Stimulated activated CD8-positive, alpha-beta memory T cell treated with anti-CD3 and anti-CD28 coated beads, Interleukin-7, amount 100 ng/mL, for 4 hours (primary cell): ENCODE results near the gene COL13A1.

Experiments
- DNase-seq, 2 donors: peaks; one replicate each; pipeline ENCODE4 v3.0.0-alpha.2; 2020; ENCODE audit warnings: low read depth in 2 of 2

COL13A1 gene

DNA sequence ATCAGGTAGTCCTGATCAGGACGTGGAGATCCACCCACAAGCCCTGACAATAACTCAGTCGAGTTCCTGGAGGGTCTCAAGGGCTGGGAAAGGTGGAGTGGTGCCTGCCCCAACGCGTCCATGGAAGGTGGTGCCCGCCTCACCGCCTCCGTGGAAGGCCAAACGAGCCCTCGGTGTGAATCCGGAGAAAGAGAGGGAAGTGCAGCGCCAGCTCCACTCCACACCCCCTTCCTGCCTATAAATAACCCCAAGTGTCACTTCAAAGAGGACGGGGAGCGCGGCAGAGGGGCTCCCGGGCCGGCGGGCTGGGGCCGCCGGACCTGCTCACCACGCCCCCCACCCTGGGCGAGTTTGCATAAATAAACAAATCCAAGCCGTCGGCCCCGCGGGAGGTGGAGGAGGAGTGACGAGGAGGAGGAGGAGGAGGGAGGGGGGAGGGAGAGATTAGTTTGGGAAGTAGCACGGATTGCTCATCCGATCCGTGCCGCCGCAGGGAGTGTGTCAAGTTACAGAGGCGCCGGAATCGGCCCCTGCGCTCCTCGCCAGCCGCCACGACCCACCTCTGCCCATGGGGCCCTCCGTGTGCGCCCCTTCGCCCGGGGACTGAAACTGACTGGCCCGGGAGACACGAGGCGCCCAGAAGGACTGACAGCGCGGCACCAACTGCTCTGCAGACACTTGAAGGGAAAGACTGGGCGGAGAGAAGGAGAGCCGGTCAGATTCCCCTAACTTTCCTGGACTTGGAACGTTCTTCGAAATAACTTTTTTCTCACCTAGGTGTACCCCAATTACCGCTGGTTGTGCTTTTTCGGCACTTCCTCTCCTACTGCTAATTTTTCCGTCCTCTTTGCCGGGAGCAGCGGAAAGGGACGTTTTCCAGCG is at the start of gene COL13A1:
TSS of gene COL13A1 (plus strand) at position 473 of the 882 bp plus-strand sequence. CDS start 518 bp downstream, outside the sequence.
- DNase-seq: no peak

GRCh38 chr10:69752479-69752878 is 49.2 kb upstream of the COL13A1 start:
- DNase-seq: no peak

- DNase-seq: no peak
These were observed 45.4 kb upstream of the COL13A1 start for GRCh38 chr10:69756279-69756678.

GRCh38 chr10:69757206-69757552 is 44.5 kb upstream of the COL13A1 start:
- DNase-seq: no peak

DNA sequence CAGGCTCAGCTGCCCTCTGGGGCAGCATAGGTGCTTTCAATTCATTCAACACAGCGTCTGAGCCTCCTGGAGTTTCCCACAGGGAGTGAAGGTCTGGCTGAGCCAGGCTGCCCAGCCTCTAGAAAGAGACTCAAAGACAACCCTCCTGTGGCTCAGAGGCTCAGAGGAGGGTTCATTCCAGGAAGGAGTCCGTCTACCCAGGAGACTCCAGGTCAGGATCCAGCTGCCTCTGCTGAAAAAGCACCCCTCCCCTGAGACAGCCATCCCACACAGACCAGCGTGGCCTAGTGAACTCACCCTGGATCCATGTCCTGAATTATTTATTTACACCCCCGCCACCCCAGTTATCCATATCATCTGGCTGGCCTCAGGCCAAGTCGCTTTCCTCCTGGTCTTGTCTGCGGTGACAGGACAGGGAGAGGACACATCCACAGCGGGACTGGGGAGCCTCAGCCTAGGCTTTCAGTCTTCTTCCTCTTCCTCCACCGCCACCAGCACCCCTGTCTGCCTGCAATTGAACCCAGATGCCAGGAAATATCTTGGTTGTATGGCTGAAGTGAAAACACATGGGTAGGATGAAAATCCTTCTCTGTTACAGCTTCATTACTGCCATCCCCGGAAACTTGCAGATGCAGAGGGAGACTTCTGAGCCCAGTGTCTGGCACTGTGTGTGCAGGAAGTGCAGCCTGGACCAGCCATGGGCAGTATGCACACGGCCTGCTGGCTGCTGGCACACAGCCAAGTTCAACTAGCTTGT is 44.0 kb upstream of the COL13A1 start:
- DNase-seq: no peak

GRCh38 chr10:69758310-69758728 is 43.4 kb upstream of the COL13A1 start:
- no peak for DNase-seq

DNA sequence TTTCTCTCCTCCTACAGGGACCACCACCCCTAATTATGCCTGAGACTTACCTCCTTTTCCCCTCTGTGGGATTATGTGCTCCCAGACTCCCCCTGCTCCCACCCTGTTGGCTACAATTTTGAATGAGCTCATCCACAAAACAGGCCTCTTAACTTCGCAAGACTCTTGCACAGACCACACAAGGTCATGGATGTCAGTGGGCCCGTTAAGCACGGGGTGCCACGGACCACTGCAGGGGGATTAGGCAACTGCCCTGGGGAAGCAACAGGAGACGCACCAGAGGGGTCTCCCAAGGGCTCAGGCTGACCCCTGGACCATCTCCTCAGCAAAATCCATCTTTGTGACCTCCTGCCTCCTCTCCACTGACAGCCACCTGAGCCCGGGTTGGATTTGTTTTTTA is 42.1 kb upstream of the COL13A1 start:
- DNase-seq: no peak

GRCh38 chr10:69760072-69760471 is 41.6 kb upstream of the COL13A1 start:
- DNase-seq: no peak

DNA sequence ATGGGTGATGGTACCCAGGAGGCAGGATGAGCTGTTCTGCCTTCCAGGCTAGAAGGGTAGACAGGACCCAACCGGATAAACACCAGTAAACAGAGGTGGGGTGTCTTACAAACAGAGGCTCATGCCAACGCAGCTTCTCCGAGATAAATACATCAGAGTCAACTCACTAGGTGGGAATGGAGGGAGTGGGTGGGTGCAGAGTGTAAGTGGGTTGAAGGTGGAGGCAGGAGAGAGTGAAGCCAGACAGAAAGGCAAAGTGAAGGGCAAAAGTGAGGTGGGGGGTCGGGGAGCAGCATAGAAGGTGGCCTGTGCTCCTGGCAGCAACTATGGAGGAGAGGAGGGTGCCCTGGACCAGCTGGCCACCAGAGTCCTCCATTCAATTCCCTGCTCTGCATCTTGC is 40.4 kb upstream of the COL13A1 start:
- no peak for DNase-seq

GRCh38 chr10:69766161-69766910 is 35.4 kb upstream of the COL13A1 start:
- no peak for DNase-seq

DNA sequence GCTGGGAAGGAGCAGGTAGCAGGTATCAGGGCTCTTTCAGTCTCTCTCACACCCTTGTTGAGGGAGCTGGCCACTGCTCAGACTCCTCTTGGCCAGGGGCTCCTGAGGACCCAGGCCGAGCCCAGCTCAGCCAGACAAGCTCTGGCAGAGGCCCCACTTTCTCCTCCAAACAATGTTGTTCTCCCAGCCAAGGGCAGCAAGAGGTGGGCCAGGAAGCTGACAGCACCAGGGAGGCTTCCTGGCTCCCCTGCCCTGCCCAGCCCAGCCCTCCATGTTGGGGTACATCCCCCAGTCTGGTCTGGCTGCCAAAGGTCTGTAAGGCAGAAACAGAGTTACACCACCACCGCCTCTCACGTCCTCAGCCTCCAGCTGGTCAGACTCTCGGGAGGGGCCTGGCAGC is 33.9 kb upstream of the COL13A1 start:
- DNase-seq: no peak

DNA sequence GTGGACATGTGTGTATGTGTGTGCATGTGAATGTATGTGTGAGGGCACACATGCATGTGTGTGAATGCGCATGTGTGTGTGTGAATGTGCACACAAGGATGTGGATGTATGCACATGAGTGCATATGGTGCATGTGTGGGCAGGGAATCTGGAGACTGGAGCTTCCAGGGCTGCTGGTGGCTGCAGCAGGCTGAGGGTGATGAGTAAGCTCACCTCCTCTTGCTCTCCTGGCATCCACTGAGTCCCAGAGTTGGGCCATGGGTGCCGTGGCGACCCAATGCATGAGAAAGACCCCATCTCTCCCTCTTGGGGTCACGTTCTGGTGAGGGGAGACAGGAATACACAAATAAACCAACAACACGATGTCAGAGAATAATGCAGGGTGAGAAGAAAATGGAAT is 33.3 kb upstream of the COL13A1 start:
- no peak for DNase-seq

- DNase-seq: no peak
These were observed 32.2 kb upstream of the COL13A1 start for GRCh38 chr10:69769395-69769992.

DNA sequence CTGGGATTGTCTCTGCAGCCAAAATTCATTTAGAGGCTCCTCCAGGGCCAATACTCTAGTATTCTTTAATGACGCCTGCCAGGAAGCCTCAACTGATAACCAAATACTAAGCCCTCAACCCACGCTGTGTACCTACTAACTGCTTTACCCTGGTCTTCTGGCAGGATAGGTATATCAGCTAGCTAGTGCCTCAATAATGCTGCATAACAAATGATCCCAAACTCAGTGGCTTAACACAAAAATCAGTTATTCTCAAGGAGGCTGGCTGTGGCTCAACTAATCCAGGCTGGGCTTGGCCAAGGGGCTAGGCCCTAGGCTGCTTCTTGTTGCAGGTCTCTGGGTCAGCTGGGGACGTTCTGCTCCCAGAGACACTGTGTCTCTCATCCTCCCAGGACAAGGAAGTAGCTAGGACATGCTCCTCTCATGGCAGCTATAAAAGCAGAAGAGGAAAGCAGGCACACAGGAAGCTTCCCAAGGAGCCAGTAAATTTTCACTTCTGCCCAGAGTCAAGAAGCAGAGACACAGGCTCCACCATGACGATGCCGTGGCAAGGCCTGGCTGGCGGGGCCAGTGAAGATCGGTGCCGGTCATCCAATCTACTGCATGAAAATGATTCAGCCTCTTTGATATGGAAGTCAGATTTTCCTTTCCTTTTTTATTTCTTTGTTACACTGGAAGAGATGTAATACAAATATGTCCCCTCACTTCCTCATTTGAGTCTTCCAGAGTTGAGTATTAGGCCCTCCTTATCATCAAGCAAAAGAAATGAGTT is 28.6 kb upstream of the COL13A1 start:
- DNase-seq: no peak

GRCh38 chr10:69774596-69774995 is 27.1 kb upstream of the COL13A1 start:
- DNase-seq: no peak

- DNase-seq: no peak
These were observed 21.6 kb upstream of the COL13A1 start for GRCh38 chr10:69780077-69780476.

DNA sequence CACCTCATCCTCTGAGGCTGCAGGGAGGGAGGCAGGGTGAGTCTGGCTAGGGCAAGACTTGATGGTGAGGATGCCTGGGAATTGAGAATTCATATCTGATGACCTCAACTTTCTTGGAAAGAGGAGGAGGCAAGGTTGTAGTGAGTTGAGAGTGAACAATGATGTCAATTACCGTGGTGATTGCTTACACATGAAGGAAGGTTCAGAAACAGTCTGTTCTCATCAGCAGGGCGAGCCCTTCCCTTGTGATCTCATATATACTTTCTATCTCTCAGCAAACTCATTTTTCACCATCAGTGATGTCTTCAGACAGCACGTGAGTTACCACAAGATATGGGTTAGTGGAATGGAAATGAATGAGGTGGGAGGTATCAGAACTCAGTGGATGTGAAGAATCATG is 20.1 kb upstream of the COL13A1 start:
- DNase-seq: no peak

- no peak for DNase-seq
These were observed 18.2 kb upstream of the COL13A1 start for GRCh38 chr10:69783515-69783914.

DNA sequence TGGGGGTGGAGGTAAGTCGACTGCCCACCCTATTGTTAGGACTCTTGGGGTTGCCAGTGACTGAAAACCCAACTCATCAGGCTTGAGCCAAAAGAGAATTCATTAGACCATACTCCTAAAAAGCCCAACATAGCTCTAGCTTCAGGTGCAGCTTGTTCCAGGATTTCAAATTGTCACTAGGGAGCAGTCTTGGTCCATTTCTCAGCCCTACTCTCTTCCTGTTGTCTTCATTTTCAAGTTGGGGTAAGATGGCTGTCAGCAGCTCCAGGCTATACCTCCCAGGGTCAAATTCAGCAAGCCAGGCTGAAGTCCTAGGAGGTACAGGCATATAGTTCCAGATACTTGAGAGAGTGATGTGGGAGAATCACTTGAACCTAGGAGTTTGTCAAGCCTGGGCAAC is 14.9 kb upstream of the COL13A1 start:
- no peak for DNase-seq

DNA sequence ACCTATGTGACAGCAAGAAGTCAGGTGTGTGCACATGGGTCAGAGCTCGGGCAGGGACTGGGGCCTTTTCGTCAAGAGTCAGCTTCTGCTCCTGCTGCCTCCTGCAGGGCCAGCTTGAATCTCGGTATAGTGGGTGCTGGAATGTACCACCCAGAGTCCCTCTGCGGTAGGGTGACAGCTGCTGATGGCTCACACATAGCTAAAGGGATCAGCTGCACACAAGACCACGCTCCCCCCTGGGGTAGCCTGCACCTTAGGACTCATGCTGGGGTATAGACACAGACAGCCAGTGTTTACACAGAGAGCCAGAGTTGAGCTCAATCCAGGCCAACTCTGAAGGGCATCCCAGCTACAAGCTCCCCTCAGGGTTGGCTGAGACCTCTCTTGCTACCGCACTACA is 14.0 kb upstream of the COL13A1 start:
- no peak for DNase-seq

DNA sequence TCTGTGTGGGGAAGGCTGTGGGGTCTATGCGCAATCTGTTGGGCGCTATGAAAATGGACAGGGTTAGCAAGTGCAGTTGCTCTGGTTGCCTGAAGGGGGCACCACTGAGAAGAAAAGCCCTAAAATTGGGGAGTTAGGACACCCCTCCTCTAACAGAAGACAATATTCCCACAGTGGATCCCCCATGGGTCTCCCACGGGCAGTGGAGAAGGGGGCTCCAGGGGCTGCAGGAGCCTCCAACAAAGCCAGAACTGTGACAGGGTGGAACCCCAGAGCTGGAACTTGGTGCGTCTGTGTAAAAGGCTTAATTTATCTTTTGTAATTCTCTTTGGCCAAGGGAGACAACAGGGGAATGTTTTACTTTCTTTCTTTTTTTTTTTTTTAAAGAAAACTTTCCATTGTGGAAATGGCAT is 12.5 kb upstream of the COL13A1 start:
- DNase-seq: no peak
